Suprapubic skin (tissue), 4 donors: ENCODE measurements around the gene PRR7. TPM values are rescaled to one million over a fixed set of nuclear protein-coding genes. Genes with fewer than 3 reads are reported as not detected.
"Not testable (repeated sequence)": the region's sequence is repeated elsewhere in the genome, so short reads cannot be mapped to it uniquely, and the experiment has no call there.

Source experiments
- DNase-seq, 2 donors: peaks; one replicate each; pipeline ENCODE4 v3.0.0-alpha.2; 2019; ENCODE audit warnings: low spot score in 2 of 2
- H3K27ac ChIP-seq: fragments of 200-600 bp; sonication (generic); one replicate; pipeline ENCODE4 v1.5.1; 2019
- H3K27me3 ChIP-seq: fragments of 200-600 bp; sonication (generic); one replicate; pipeline ENCODE4 v1.5.1; 2019
- H3K36me3 ChIP-seq: fragments of 200-600 bp; sonication (generic); one replicate; pipeline ENCODE4 v1.5.1; 2019
- H3K4me1 ChIP-seq: fragments of 200-600 bp; sonication (generic); one replicate; pipeline ENCODE4 v1.5.1; 2019
- H3K4me3 ChIP-seq: fragments of 200-600 bp; sonication (generic); one replicate; pipeline ENCODE4 v1.5.1; 2019; ENCODE audit warnings: mild to moderate bottlenecking
- H3K9me3 ChIP-seq: fragments of 200-600 bp; sonication (generic); one replicate; pipeline ENCODE4 v1.5.1; 2019
- EP300 ChIP-seq: sonication (generic); formaldehyde crosslinking; IDR thresholded peaks from one replicate; pipeline ENCODE4 v1.6.1; 2017; ENCODE audit warnings: antibody characterized with exemption
- POLR2A ChIP-seq, 2 donors: fragments of 450-650 bp; IDR thresholded peaks; one replicate each; pipeline ENCODE4 v1.6.1; 2017; ENCODE audit warnings: antibody characterized with exemption in 2 of 2, mild to moderate bottlenecking in 2 of 2, moderate library complexity in 2 of 2
- POLR2AphosphoS5 ChIP-seq, 3 donors: sonication (generic); formaldehyde crosslinking; IDR thresholded peaks; one replicate each; pipeline ENCODE4 v1.6.1; 2017; ENCODE audit warnings: antibody characterized with exemption in 3 of 3
- WGBS: methylation state at CpG from one replicate; pipeline ENCODE4 v1.1.5; 2018; 5-methylcytosine and 5-hydroxymethylcytosine counted together
- total RNA-seq, 4 donors: library from RNA; depleted of rRNA; stranded (reverse); fragments of >200 nt; gene quantifications; one replicate each; pipeline ENCODE4 v1.1.0, GENCODE V29; 2016
- TF ChIP-seq, protein P1 (sequence below), 2 donors: fragments of 200-600 bp in 1 of 2; fragments of 450-650 bp in 1 of 2; sonication (generic) in 1 of 2; IDR thresholded peaks; one replicate each; pipeline ENCODE4 v1.5.1; 2016 to 2019; ENCODE audit warnings: antibody characterized with exemption in 2 of 2, mild to moderate bottlenecking in 1 of 2, moderate library complexity in 1 of 2

The PRR7 gene
- total RNA-seq, 4 donors from 2014 or later = 5.7 to 9.8 (median 7.8) TPM

DNA sequence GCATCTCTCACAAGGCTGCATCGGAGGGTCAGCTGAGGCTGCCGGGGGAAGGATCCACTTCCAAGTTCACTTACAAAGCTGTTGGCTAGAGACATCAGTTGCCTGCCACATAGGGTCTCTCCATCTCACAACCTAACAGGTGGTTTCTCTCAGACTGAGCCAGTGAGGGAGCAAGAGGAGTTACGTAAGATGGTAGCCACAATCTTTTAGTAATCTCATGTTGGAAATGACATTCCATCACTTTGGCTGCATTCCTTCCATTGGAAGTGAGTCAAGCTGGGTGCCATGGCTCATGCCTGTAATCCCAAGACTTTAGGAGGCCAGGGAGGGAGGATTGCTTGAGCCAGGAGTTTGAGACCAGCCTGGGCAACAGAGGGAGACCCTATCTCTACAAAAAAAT, 27.6 kb upstream of the PRR7 start:
- Histone ChIP-seq H3K4me1 (no peaks in the 10 kb centered on the region), H3K9me3 (no peaks in the 10 kb centered on the region), H3K27ac (no peak overlapping the region), H3K4me3 (no peak overlapping the region), H3K27me3 (no peaks in the 10 kb centered on the region), H3K36me3 (no peaks in the 10 kb centered on the region)
- 85% methylated on average over 3 of the region's 3 CpGs for WGBS
- DNase-seq = no peak
- TF ChIP-seq, protein P1, sequence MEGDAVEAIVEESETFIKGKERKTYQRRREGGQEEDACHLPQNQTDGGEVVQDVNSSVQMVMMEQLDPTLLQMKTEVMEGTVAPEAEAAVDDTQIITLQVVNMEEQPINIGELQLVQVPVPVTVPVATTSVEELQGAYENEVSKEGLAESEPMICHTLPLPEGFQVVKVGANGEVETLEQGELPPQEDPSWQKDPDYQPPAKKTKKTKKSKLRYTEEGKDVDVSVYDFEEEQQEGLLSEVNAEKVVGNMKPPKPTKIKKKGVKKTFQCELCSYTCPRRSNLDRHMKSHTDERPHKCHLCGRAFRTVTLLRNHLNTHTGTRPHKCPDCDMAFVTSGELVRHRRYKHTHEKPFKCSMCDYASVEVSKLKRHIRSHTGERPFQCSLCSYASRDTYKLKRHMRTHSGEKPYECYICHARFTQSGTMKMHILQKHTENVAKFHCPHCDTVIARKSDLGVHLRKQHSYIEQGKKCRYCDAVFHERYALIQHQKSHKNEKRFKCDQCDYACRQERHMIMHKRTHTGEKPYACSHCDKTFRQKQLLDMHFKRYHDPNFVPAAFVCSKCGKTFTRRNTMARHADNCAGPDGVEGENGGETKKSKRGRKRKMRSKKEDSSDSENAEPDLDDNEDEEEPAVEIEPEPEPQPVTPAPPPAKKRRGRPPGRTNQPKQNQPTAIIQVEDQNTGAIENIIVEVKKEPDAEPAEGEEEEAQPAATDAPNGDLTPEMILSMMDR (IDR thresholded peaks at IDR 0.05) = no peak
- TF ChIP-seq POLR2AphosphoS5 (IDR thresholded peaks at IDR 0.05) = no peak
- no peak for TF ChIP-seq POLR2A (IDR thresholded peaks at IDR 0.05)
- no peak for TF ChIP-seq EP300

DNA sequence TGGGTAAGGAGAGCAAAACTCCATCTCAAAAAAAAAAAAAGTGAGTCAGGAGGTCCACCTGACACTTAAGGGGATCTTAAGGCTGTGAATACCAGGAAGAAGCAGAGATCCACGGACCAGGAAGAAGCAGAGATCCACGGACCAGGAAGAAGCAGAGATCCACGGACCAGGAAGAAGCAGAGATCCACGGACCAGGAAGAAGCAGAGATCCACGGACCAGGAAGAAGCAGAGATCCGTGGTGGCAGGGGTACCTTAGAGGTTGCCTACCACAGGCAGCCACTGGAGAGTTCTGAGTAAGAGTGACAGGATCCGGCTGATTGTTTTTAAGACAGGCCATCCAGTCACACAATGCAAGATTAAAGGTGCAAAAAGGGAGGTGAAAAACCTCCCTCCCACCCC, 26.1 kb upstream of the PRR7 start:
- H3K27me3 ChIP-seq, H3K9me3 ChIP-seq, H3K4me3 ChIP-seq, DNase-seq, H3K27ac ChIP-seq, H3K4me1 ChIP-seq, H3K36me3 ChIP-seq: not testable (repeated sequence)
- WGBS = 80% methylated on average over 7 of the region's 7 CpGs

DNA sequence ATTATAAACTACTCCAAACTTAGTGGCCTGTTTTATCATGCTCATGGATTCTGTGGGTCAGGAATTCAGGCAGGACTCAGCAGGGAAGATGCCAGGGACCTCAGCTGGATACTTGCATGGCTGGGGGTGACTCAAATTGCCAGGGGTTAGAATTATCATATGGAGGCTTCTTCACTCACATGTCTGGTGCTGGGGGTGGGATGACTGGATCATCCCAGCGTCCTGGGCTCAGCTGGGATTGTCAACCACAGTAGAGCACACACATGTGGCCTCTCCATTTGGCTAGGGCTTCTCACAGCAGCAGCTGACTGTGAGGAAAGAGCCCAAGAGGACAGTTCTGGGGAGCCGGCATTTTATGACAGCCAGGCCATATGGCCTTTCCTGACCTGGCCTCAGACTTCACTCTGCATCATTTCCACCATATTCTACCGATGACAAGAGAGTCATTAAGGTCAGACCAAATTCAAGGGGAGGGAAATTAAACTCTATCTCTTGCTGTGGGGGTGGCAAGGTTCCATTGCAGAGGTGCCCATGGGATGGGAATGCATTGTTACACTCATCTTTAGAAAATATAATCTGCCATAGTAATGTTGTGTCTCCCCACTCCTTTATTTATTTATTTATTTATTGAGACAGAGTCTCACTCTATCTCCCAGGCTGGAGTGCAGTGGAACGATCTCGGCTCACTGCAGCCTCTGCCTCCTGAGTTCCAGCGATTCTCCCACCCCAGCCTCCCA, 25.4 kb upstream of the PRR7 start:
- Histone ChIP-seq H3K27ac (no peak overlapping the region), H3K27me3 (no peaks in the 10 kb centered on the region), H3K36me3 (no peaks in the 10 kb centered on the region), H3K4me1 (peaks cover 7% of the 10 kb centered on the region), H3K4me3 (no peak overlapping the region), H3K9me3 (no peaks in the 10 kb centered on the region)
- TF ChIP-seq POLR2A (IDR thresholded peaks at IDR 0.05) = no peak
- no peak for TF ChIP-seq POLR2AphosphoS5 (IDR thresholded peaks at IDR 0.05)
- no peak for TF ChIP-seq EP300
- TF ChIP-seq, protein P1 (IDR thresholded peaks at IDR 0.05) = no peak
- 83% methylated on average over 6 of the region's 6 CpGs for WGBS
- DNase-seq = no peak

DNA sequence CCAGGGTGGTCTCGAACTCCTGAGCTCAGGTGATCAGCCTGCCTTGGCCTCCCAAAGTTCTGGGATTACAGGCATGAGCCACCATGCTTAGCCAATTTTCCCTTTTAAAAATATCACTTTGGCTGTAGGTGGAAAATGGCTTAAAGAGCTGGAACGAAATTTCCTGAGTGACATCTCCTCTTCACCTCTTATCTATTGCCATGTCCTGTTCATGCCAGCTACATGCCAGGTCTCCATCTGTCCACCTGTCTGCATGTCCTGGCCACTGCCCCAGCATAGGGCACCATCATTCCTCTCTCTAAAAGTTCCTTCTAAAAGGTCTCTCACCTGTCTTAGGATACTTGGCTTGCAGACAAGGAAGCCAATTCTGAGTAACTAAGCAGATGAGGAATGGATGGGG, 22.9 kb upstream of the PRR7 start:
- no peak overlapping the region for H3K27ac ChIP-seq
- peaks cover 26% of the 10 kb centered on the region for H3K4me1 ChIP-seq
- TF ChIP-seq, protein P1 (IDR thresholded peaks at IDR 0.05) = no peak
- no peak for TF ChIP-seq EP300
- no peak for DNase-seq
- no peaks in the 10 kb centered on the region for H3K27me3 ChIP-seq
- no peaks in the 10 kb centered on the region for H3K36me3 ChIP-seq
- WGBS = 82% methylated on average over 2 of the region's 2 CpGs
- no peak overlapping the region for H3K4me3 ChIP-seq
- H3K9me3 ChIP-seq = no peaks in the 10 kb centered on the region

DNA sequence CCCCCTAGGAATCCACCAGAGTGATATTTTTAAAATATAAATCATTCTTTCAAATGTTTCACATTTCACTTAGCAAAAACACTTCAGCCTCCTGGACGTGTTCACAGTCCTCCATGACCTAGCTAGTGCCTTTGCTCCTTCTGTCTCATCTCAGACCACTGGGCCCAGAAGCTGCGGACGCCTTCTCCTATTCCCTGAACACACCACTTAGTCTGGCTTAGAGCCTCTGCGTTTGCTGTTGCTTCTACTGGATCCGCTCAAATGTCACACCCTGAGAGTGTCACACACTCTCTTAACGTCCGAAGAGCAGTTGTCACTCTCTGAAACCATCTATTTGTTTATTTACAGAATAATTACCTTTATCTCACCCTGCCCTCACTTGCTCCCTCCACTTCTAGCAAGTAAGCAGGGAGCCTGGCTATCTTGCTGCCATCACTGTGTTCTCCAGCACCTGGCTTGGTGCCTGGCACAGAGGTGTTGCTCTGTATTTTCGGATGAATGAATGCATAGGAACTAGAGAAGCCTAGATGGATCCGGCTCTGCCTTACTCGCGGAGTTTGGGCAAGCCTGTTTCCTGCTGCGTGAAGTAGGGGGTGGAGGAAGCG, 21.3 kb upstream of the PRR7 start:
- no peaks in the 10 kb centered on the region for H3K9me3 ChIP-seq
- no peak for DNase-seq
- H3K36me3 ChIP-seq = no peaks in the 10 kb centered on the region
- H3K4me1 ChIP-seq = peaks cover 42% of the 10 kb centered on the region
- TF ChIP-seq EP300 (no peak), POLR2AphosphoS5 (IDR thresholded peaks at IDR 0.05) (no peak), POLR2A (IDR thresholded peaks at IDR 0.05) (no peak)
- TF ChIP-seq, protein P1 (IDR thresholded peaks at IDR 0.05) = no peak
- peak overlapping the region; percentile 87 for H3K4me3 ChIP-seq
- no peaks in the 10 kb centered on the region for H3K27me3 ChIP-seq
- WGBS = 50% methylated on average over 13 of the region's 13 CpGs
- peak overlapping the region; percentile 88 for H3K27ac ChIP-seq
